WERI-Rb-1 (cell line): ENCODE data around the gene TBX10.
A peak's percentile ranks its signal among the peaks of the same experiment; 100 is the strongest.

ENCODE experiments used
- DNase-seq: peaks from one replicate; pipeline ENCODE4 v3.0.0-alpha.2; 2020
- H3K27ac ChIP-seq: fragments of 250-450 bp; sonication (Bioruptor Pico); 2 replicates; pipeline ENCODE4 v1.5.1; 2020; ENCODE audit warnings: mild to moderate bottlenecking, moderate library complexity
- H3K27me3 ChIP-seq: fragments of 250-450 bp; sonication (Bioruptor Pico); 2 replicates; pipeline ENCODE4 v1.5.1; 2021; ENCODE audit warnings: mild to moderate bottlenecking, low read depth, moderate library complexity; ENCODE audit not compliant: insufficient read depth, severe bottlenecking
- H3K36me3 ChIP-seq: fragments of 250-450 bp; sonication (Bioruptor Pico); 2 replicates; pipeline ENCODE4 v1.5.1; 2020; ENCODE audit warnings: mild to moderate bottlenecking, moderate library complexity
- H3K4me3 ChIP-seq: 2 replicates; pipeline ENCODE4 v1.5.1; 2011; ENCODE audit warnings: low read depth, mild to moderate bottlenecking, control low read depth, low read length
- H3K9me3 ChIP-seq: fragments of 250-450 bp; sonication (Bioruptor Pico); 2 replicates; pipeline ENCODE4 v1.5.1; 2021; ENCODE audit warnings: mild to moderate bottlenecking, moderate library complexity; ENCODE audit not compliant: severe bottlenecking
- TF ChIP-seq, protein P1 (sequence below): IDR thresholded peaks from 2 replicates; pipeline ENCODE4 v1.5.1; 2011; ENCODE audit warnings: low read depth, mild to moderate bottlenecking, control low read depth, inconsistent platforms, low read length

TBX10 gene

DNA sequence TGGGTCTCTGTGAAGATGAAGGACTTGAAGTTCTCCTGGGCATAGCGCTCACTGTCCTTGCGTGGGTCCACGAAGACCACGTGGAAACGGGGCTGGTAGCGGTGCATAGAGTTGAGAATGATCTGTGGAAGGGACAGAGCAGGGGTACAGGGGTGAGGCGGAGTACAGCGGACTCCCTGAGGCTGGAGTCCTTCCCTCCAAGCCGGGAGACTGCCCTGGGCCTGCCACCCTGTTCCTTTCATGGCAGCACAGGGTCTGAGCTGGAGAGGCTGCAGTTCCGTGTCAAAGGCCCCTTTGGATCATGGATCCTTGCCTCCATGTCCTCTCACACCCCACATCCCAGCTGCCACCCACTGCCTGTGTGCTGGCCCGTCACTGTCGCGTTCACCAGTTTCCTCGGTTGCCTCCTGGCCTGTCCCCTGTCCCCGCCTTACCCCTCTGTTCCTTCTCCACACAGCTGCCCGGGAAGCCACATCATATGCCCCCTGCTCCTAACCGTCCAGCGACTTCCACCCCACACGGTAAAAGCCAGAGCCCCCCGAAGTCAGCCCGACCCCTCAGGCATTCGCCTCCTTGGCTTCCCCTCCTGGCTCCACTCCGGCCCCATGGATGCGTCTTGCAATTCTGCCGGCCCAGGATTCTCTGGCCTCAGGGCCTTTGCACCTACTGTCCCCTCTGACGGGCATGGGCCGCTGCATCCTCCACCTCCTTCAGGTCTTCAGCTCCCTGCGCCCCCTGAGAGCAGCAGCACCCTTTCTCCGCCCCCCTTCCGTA, 6.4 kb downstream of the TBX10 start:
- no peaks in the 10 kb centered on the region for H3K9me3 ChIP-seq
- DNase-seq = no peak
- H3K27me3 ChIP-seq = no peaks in the 10 kb centered on the region
- H3K27ac ChIP-seq = no peak overlapping the region
- H3K36me3 ChIP-seq = no peaks in the 10 kb centered on the region
- H3K4me3 ChIP-seq = no peak overlapping the region
- TF ChIP-seq, protein P1, sequence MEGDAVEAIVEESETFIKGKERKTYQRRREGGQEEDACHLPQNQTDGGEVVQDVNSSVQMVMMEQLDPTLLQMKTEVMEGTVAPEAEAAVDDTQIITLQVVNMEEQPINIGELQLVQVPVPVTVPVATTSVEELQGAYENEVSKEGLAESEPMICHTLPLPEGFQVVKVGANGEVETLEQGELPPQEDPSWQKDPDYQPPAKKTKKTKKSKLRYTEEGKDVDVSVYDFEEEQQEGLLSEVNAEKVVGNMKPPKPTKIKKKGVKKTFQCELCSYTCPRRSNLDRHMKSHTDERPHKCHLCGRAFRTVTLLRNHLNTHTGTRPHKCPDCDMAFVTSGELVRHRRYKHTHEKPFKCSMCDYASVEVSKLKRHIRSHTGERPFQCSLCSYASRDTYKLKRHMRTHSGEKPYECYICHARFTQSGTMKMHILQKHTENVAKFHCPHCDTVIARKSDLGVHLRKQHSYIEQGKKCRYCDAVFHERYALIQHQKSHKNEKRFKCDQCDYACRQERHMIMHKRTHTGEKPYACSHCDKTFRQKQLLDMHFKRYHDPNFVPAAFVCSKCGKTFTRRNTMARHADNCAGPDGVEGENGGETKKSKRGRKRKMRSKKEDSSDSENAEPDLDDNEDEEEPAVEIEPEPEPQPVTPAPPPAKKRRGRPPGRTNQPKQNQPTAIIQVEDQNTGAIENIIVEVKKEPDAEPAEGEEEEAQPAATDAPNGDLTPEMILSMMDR = no peak

DNA sequence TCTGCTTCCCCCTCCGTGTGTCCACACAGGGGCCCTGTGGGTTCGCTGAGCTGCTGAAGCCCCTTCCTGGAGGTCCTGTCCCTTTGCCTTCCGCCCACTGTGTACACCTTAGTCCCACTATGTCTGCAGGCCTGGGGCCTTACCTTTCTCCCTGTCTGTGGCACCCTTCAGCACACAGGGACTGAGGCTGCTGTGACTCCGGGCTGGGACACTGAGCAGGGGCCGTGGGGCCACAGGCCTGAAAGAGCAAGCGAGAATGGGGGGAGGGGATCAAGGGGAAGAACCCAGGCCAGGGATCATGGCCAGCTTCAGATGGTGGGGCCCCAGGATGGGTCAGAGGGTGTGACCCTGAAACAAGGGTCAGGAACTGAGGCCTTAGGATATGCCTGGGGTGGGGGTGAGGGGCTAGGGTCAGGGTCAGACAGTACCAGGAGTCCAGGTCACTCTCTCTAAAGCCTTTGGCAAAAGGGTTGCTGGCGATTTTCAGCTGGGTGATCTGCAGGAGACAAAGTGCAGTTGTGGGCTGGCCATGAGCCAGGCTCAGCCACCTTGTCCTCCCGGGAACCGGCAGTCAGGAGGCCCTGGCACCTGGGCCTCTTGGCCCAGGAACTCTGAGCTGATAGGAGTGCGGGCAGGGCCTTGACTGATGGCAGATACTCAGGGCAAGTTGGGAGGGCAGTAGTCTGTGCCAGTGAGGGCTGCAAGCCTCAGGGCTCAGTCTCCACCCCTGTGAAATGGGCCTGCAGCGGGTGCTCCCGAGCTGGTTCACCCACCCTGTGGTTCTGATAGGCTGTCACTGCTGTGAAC, 7.2 kb downstream of the TBX10 start:
- Histone ChIP-seq H3K27ac (no peak overlapping the region), H3K4me3 (no peak overlapping the region), H3K9me3 (no peaks in the 10 kb centered on the region), H3K36me3 (no peaks in the 10 kb centered on the region), H3K27me3 (no peaks in the 10 kb centered on the region)
- TF ChIP-seq, protein P1 = no peak
- DNase-seq = no peak

DNA sequence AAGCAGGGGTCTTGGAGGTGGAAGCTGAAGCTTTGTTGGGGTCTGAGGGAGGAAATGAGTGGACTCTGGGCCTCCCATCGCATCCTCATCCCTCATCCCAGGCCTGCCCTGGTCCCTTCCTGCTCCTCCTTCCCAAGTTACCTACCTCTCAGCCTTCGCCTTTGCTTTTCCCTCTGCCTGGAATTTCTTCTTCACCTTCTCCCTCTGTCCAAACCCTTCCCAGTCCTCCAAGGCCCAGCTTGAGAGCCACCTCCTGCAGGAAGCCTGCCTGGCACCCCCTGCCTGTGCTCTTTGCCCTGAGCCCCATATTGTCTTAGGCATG, 7.7 kb downstream of the TBX10 start:
- Histone ChIP-seq H3K9me3 (no peaks in the 10 kb centered on the region), H3K27ac (no peak overlapping the region), H3K4me3 (no peak overlapping the region), H3K36me3 (no peaks in the 10 kb centered on the region), H3K27me3 (no peaks in the 10 kb centered on the region)
- TF ChIP-seq, protein P1 = no peak
- DNase-seq = no peak

DNA sequence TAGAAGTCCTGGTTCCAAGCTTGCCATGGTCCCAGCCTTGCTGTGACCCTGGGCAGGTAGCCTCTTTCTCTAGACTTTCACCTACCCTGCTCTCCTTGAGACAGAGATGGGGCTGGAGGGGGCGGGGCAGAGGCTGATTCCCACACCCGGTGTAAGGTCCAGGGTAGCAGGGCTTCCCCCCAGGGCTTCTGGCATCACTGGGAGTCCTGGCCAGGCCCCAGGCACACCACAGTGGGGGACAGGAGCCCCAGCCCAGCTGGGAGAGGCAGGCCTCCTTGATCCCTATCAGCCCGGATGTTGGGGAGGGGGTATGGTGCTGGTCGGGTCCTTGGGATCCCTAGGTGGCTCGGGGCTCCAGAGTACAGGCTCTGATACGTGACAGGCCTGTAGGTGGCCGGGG, 8.2 kb downstream of the TBX10 start:
- no peaks in the 10 kb centered on the region for H3K27me3 ChIP-seq
- no peaks in the 10 kb centered on the region for H3K36me3 ChIP-seq
- TF ChIP-seq, protein P1 = no peak
- no peak overlapping the region for H3K27ac ChIP-seq
- no peak overlapping the region for H3K4me3 ChIP-seq
- no peak for DNase-seq
- no peaks in the 10 kb centered on the region for H3K9me3 ChIP-seq

DNA sequence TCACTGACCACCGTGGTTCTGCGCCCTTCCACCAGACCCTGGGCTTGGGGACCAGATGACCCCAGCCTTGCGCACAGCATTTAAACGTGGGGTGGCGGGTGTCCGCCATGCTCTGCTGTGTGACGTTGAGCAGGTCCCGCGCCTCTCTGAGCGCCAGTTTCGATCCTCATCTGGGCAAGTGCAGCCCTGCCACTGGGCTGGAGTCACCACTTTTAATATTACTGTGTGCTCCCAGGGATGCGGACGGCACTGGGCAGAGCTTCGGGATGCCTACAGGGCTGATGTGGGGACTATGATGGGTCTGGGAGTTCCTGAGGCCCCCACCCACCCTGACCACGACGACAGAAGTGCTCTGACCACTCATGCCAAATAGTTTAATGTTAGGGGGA, 8.6 kb downstream of the TBX10 start:
- H3K36me3 ChIP-seq = no peaks in the 10 kb centered on the region
- TF ChIP-seq, protein P1 = no peak
- no peaks in the 10 kb centered on the region for H3K9me3 ChIP-seq
- H3K4me3 ChIP-seq = peak overlapping the region; percentile 68
- no peaks in the 10 kb centered on the region for H3K27me3 ChIP-seq
- H3K27ac ChIP-seq = peak overlapping the region; percentile 64
- DNase-seq = no peak
